ENCODE results near the gene APLP2. TPM values are rescaled to one million over a fixed set of nuclear protein-coding genes. Genes with fewer than 3 reads are reported as not detected.
"Not testable (repeated sequence)": the region's sequence is repeated elsewhere in the genome, so short reads cannot be mapped to it uniquely, and the experiment has no call there.

Gene APLP2
- total and polyA plus RNA-seq, 2 experiments from 2014 or later = 322 to 362 TPM

- TF ChIP-seq REST (IDR thresholded peaks at IDR 0.05; ENCODE audit: unreplicated experiment) (no peak), EZH2 (IDR thresholded peaks at IDR 0.05; ENCODE audit: low read depth, unreplicated experiment) (no peak), ETS1 (IDR thresholded peaks at IDR 0.05) (no peak), POLR2AphosphoS5 (IDR thresholded peaks at IDR 0.05; ENCODE audit: low read depth) (no peak), STAT1 (IDR thresholded peaks at IDR 0.05; ENCODE audit: unreplicated experiment) (no peak), EZH2phosphoT487 (IDR thresholded peaks at IDR 0.05; ENCODE audit: unreplicated experiment) (no peak), ZNF331 (CRISPR knock-in tag; IDR thresholded peaks at IDR 0.05; ENCODE audit: low read depth) (no peak), JUNB (IDR thresholded peaks at IDR 0.05; ENCODE audit: unreplicated experiment) (no peak), ZNF114 (CRISPR knock-in tag; IDR thresholded peaks at IDR 0.05) (no peak)
These were observed 36.7 kb downstream of the APLP2 start (continued) for GRCh38 chr11:130106381-130106780.

GRCh38 chr11:130108671-130109070 is 39.0 kb downstream of the APLP2 start:
- ATAC-seq; H3K27me3 ChIP-seq (ENCODE audit: insufficient read depth); H3K4me2 ChIP-seq; H3K27me3 Mint-ChIP-seq (ENCODE audit: insufficient read depth, low read depth, poor library complexity); H3K4me3 ChIP-seq; H3K4me3 Mint-ChIP-seq; DNase-seq (ENCODE audit: low spot score); H3F3A ChIP-seq (replicated peaks; ENCODE audit: low read depth); H2AFZ ChIP-seq; H3K9me3 Mint-ChIP-seq; H3K9me2 ChIP-seq (ENCODE audit: insufficient read depth); H3K27ac Mint-ChIP-seq; H3K27ac ChIP-seq (ENCODE audit: low read depth): not testable (repeated sequence)
- Histone ChIP-seq H3K79me2 (replicated peaks; ENCODE audit: insufficient read depth) (peaks cover 64% of the 10 kb centered on the region), H4K20me1 (replicated peaks; ENCODE audit: insufficient read depth) (peaks cover 23% of the 10 kb centered on the region), H3K4me1 (ENCODE audit: insufficient read depth) (peaks cover 17% of the 10 kb centered on the region), H3K36me3 (ENCODE audit: insufficient read depth) (peaks cover 19% of the 10 kb centered on the region)
- Mint-ChIP-seq H3K4me1 (peaks cover 13% of the 10 kb centered on the region), H3K36me3 (ENCODE audit: low read depth) (peaks cover 49% of the 10 kb centered on the region)

GRCh38 chr11:130109386-130109785 is 39.7 kb downstream of the APLP2 start:
- peaks cover 57% of the 10 kb centered on the region for H3K79me2 ChIP-seq (replicated peaks; ENCODE audit: insufficient read depth)
- no peak for ATAC-seq
- H3K9me2 ChIP-seq (ENCODE audit: insufficient read depth) = peaks cover 3% of the 10 kb centered on the region; the same call in 1 of the 2 replicates
- H2AFZ ChIP-seq = no peak overlapping the region
- no peak overlapping the region for H3K27ac ChIP-seq (ENCODE audit: low read depth)
- H3K4me1 ChIP-seq (ENCODE audit: insufficient read depth) = peaks cover 17% of the 10 kb centered on the region
- no peak overlapping the region for H3K4me3 ChIP-seq
- H3K27me3 ChIP-seq (ENCODE audit: insufficient read depth) = no peaks in the 10 kb centered on the region
- H4K20me1 ChIP-seq (replicated peaks; ENCODE audit: insufficient read depth) = peaks cover 23% of the 10 kb centered on the region
- H3K27ac Mint-ChIP-seq = peak overlapping the region; percentile 21; the same call in 1 of the 2 replicates
- no peaks in the 10 kb centered on the region for H3F3A ChIP-seq (replicated peaks; ENCODE audit: low read depth)
- H3K9me3 Mint-ChIP-seq = peaks cover 4% of the 10 kb centered on the region; the same call in 2 of the 3 replicates
- no peak overlapping the region for H3K4me2 ChIP-seq
- peaks cover 51% of the 10 kb centered on the region for H3K36me3 Mint-ChIP-seq (ENCODE audit: low read depth)
- H3K4me3 Mint-ChIP-seq = no peak overlapping the region
- H3K4me1 Mint-ChIP-seq = peaks cover 14% of the 10 kb centered on the region; the same call in 2 of the 3 replicates
- TF ChIP-seq STAT1 (IDR thresholded peaks at IDR 0.05; ENCODE audit: unreplicated experiment) = no peak
- no peak for TF ChIP-seq ZNF114 (CRISPR knock-in tag; IDR thresholded peaks at IDR 0.05)
- no peak for TF ChIP-seq EZH2phosphoT487 (IDR thresholded peaks at IDR 0.05; ENCODE audit: unreplicated experiment)
- TF ChIP-seq CTCF (conservative IDR thresholded peaks at IDR 0.05; ENCODE audit: low read depth in 2 of 2) = no peak
- TF ChIP-seq ZNF331 (CRISPR knock-in tag; IDR thresholded peaks at IDR 0.05; ENCODE audit: low read depth) = no peak
- TF ChIP-seq REST (IDR thresholded peaks at IDR 0.05; ENCODE audit: unreplicated experiment) = no peak
- TF ChIP-seq NANOG (IDR thresholded peaks at IDR 0.05; ENCODE audit: borderline replicate concordance) = no peak
- no peak for TF ChIP-seq POLR2AphosphoS5 (IDR thresholded peaks at IDR 0.05; ENCODE audit: low read depth)
- TF ChIP-seq CREB1 (CRISPR knock-in tag; IDR thresholded peaks at IDR 0.05; ENCODE audit: low read depth) = no peak
- peaks cover 19% of the 10 kb centered on the region for H3K36me3 ChIP-seq (ENCODE audit: insufficient read depth)
- DNase-seq (ENCODE audit: low spot score) = no peak
- peaks cover 4% of the 10 kb centered on the region for H3K27me3 Mint-ChIP-seq (ENCODE audit: insufficient read depth, low read depth, poor library complexity)

Measured in GM23338 (cell line).